GM13976 (cell line): ENCODE data around the gene AMER1.
"Not testable (repeated sequence)": the region's sequence is repeated elsewhere in the genome, so short reads cannot be mapped to it uniquely, and the experiment has no call there.

Source experiments
- DNase-seq: peaks from one replicate; pipeline ENCODE4 v3.0.0; 2012; ENCODE audit warnings: low spot score
- in situ Hi-C: fragments of 300-500 bp; cut with MboI; formaldehyde crosslinking; loops from one replicate; pipeline ENCODE4 v1.12.0; 2022; ENCODE audit warnings: low sequenced_read_pairs, mixed read lengths, inconsistent platforms; ENCODE audit not compliant: unreplicated experiment
- TF ChIP-seq, protein P1 (sequence below): IDR thresholded peaks from 2 replicates; pipeline ENCODE4 v1.5.1; 2012; ENCODE audit warnings: borderline replicate concordance, mild to moderate bottlenecking; ENCODE audit not compliant: insufficient read depth; ENCODE audit errors: extremely low read depth, missing control alignments, control extremely low read depth

Gene AMER1

DNA sequence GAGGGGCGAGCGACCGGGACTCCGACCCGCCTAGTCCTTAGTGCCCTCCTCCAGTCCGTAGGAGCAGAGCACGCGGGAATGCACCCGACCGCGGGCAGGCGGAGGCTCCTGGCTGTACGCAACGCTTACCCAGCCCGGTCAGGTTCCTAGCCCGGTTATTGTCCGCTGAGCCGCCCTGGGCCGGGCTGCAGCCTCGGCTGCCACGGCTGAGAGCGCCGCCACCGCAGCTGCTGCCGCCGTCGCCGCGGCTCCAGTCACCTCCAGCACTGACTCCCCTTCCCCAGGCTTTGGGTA, at the start of gene AMER1:
AMER1 (minus strand) TSS at position 268 of the 294 bp plus-strand sequence. CDS start 12,422 bp downstream, outside the sequence.
- no peak for DNase-seq
- in situ Hi-C loops: no loop called here
- TF ChIP-seq, protein P1, sequence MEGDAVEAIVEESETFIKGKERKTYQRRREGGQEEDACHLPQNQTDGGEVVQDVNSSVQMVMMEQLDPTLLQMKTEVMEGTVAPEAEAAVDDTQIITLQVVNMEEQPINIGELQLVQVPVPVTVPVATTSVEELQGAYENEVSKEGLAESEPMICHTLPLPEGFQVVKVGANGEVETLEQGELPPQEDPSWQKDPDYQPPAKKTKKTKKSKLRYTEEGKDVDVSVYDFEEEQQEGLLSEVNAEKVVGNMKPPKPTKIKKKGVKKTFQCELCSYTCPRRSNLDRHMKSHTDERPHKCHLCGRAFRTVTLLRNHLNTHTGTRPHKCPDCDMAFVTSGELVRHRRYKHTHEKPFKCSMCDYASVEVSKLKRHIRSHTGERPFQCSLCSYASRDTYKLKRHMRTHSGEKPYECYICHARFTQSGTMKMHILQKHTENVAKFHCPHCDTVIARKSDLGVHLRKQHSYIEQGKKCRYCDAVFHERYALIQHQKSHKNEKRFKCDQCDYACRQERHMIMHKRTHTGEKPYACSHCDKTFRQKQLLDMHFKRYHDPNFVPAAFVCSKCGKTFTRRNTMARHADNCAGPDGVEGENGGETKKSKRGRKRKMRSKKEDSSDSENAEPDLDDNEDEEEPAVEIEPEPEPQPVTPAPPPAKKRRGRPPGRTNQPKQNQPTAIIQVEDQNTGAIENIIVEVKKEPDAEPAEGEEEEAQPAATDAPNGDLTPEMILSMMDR: no peak

GRCh38 chrX:64230123-64230970, 24.8 kb upstream of the AMER1 start, which contains the start of gene ASB12:
Gene ASB12 (minus strand): TSS chrX:64230607. CDS start chrX:64225650, 4,957 bp downstream.
- TF ChIP-seq, protein P1: no peak
- no peak for DNase-seq
- in situ Hi-C loops: no loop called here

GRCh38 chrX:64229154-64229553, 23.6 kb upstream of the AMER1 start:
- in situ Hi-C loops: no loop called here
- TF ChIP-seq, protein P1: no peak
- no peak for DNase-seq

GRCh38 chrX:64218023-64218422, 12.5 kb upstream of the AMER1 start:
- TF ChIP-seq, protein P1: no peak
- in situ Hi-C loops: no loop called here
- DNase-seq: no peak

DNA sequence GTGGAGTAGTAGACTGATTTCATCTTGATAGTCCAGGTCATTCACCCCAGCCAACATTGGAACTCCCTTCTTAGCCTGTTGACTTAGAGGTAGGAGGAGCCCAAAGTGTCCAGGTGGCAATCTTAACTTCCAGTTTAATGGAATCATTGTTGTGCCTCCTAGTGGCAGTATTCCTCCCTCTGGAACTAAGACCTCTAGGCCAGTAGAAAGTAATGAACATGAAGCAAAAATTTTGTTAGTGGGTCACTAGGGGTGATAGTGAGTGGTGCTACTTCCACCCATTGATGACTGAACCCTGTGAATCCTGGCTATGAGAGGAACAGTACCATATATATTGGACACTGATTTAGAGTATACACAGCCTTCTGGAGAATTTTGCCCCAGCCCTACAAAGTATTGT, 8.5 kb upstream of the AMER1 start:
- DNase-seq, in situ Hi-C loops: not testable (repeated sequence)

GRCh38 chrX:64206556-64207162, 1.2 kb upstream of the AMER1 start:
- in situ Hi-C loops: no loop called here
- TF ChIP-seq, protein P1: no peak
- DNase-seq: no peak
